ENCODE results near the gene DCST1. TPM values are rescaled to one million over a fixed set of nuclear protein-coding genes. Genes with fewer than 3 reads are reported as not detected.

Gene DCST1
- total RNA-seq, 1 experiment from 2014 or later = 0.15 TPM

GRCh38 chr1:155044812-155045657 is 11.4 kb downstream of the DCST1 start:
- TF ChIP-seq NFATC4 (CRISPR knock-in tag; IDR thresholded peaks at IDR 0.05) (no peak), ZNF138 (CRISPR knock-in tag; conservative IDR thresholded peaks at IDR 0.05) (no peak), MAX (CRISPR knock-in tag; IDR thresholded peaks at IDR 0.05) (no peak), ZNF232 (CRISPR knock-in tag; IDR thresholded peaks at IDR 0.05) (no peak), IRF2 (CRISPR knock-in tag; IDR thresholded peaks at IDR 0.05; ENCODE audit: borderline replicate concordance, low read depth) (no peak), NR2C2 (CRISPR knock-in tag; IDR thresholded peaks at IDR 0.05) (no peak), USF1 (CRISPR knock-in tag; IDR thresholded peaks at IDR 0.05) (no peak), JAZF1 (CRISPR knock-in tag; IDR thresholded peaks at IDR 0.05) (no peak), ELF4 (CRISPR knock-in tag; IDR thresholded peaks at IDR 0.05; ENCODE audit: low read depth) (no peak), RORB (CRISPR knock-in tag; IDR thresholded peaks at IDR 0.05) (no peak), ERG (CRISPR knock-in tag; IDR thresholded peaks at IDR 0.05) (no peak), SMAD4 (CRISPR knock-in tag; IDR thresholded peaks at IDR 0.05) (no peak), ETV6 (CRISPR knock-in tag; IDR thresholded peaks at IDR 0.05) (no peak), MLX (CRISPR knock-in tag; IDR thresholded peaks at IDR 0.05) (no peak), ZNF396 (CRISPR knock-in tag; IDR thresholded peaks at IDR 0.05; ENCODE audit: borderline replicate concordance) (no peak), AR (CRISPR knock-in tag; IDR thresholded peaks at IDR 0.05) (no peak), TP53 (CRISPR knock-in tag; IDR thresholded peaks at IDR 0.05) (no peak)
- no peaks in the 10 kb centered on the region for H3K36me3 Mint-ChIP-seq
- POLR2A ChIA-PET = interaction anchor here (0.7 to 1.4 kb wide), 6 partner anchors 26 to 149 kb away, joined by 3 to 5 read pairs (median 4); partner anchors contain the start of gene SHC1
- no peak overlapping the region for H3K27ac Mint-ChIP-seq
- no peaks in the 10 kb centered on the region for H3K9me3 Mint-ChIP-seq
- CTCF ChIA-PET = interaction anchor here (0.5 to 5.6 kb wide), 45 partner anchors 7 to 1354 kb away, joined by 3 to 137 read pairs (median 5); partner anchors contain the start of genes DCST1, DCST2, EFNA3 and EFNA4
- DNase-seq (ENCODE audit: low spot score) (peak; percentile 77), ATAC-seq (peak; percentile 92)
- no peaks in the 10 kb centered on the region; the same call in none of the 2 replicates for H3K27me3 Mint-ChIP-seq (ENCODE audit: low read depth)
- H3K4me3 Mint-ChIP-seq = no peak overlapping the region
- peaks cover 35% of the 10 kb centered on the region for H3K4me1 Mint-ChIP-seq

GRCh38 chr1:155048449-155049334 is 15.1 kb downstream of the DCST1 start:
- no peak overlapping the region for H3K4me3 Mint-ChIP-seq
- peaks cover 44% of the 10 kb centered on the region for H3K4me1 Mint-ChIP-seq
- H3K36me3 Mint-ChIP-seq = no peaks in the 10 kb centered on the region
- ATAC-seq = no peak
- ChIA-PET CTCF (interaction anchor here (1.0 to 9.3 kb wide), 11 partner anchors 12 to 170 kb away, joined by 3 to 176 read pairs (median 6); partner anchors contain the start of genes EFNA3 and EFNA4), POLR2A (no interaction called here)
- peaks cover 20% of the 10 kb centered on the region for H3K27me3 Mint-ChIP-seq (ENCODE audit: low read depth)
- no peak overlapping the region for H3K27ac Mint-ChIP-seq
- H3K9me3 Mint-ChIP-seq = no peaks in the 10 kb centered on the region
- no peak for DNase-seq (ENCODE audit: low spot score)
- TF ChIP-seq ZNF423 (CRISPR knock-in tag; IDR thresholded peaks at IDR 0.05) (no peak), RORB (CRISPR knock-in tag; IDR thresholded peaks at IDR 0.05) (no peak), ESRRA (CRISPR knock-in tag; IDR thresholded peaks at IDR 0.05; ENCODE audit: borderline replicate concordance) (0 out of 2 replicates have a peak, but pooled peaks have one; percentile 19), ATF2 (CRISPR knock-in tag; IDR thresholded peaks at IDR 0.05; ENCODE audit: borderline replicate concordance, low read depth) (no peak), GABPB1 (CRISPR knock-in tag; IDR thresholded peaks at IDR 0.05) (peak; percentile 97), ZNF281 (CRISPR knock-in tag; IDR thresholded peaks at IDR 0.05) (no peak)
